Measurements from ENCODE around the gene CEBPE.

The CEBPE gene

DNA sequence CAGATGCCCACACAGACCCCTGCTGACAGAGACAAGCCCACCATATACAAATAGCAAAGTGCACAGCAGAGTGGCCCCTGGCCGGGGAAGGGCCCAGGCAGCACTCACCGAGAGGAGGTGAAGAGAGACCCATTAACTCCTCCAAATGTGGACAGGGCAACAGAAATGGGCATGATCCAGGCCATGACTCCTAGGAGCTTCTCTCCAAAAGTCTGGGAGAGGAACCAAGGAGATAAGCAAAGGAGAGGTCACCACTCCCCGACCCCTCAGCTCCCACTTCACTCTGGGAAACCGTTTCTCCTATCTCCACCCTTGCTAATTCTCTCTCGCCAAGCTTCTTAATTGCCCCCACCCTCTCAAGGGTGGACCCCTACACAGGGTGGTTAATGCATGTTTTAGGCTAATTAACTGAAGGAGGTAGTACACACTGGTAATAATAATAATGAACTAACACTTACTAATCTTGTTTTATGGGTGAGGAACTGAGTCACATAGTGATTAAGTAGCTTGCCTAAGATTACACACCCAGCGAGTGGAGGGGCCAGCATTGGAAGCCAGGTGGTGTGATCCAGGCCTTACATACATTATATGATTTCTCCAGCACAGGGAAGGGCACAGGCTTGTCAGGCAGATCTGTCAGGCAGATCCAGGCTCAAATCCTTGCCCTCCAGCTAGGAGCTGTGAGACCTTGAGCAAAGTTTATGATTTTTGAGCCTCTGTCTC is 18.9 kb upstream of the CEBPE start:
- Histone ChIP-seq H3K27ac (ENCODE audit: insufficient read depth in 1 of 2, low read depth in 1 of 2, low read length in 2 of 2, poor library complexity in 1 of 2, severe bottlenecking in 2 of 2) (no peak overlapping the region), H3K4me3 (ENCODE audit: control insufficient read depth in 1 of 7, extremely low read depth in 1 of 7, insufficient read depth in 4 of 7, low read depth in 2 of 7, low read length in 6 of 7) (no peak overlapping the region), H3K27me3 (replicated peaks in 2 of 5; ENCODE audit: control insufficient read depth in 4 of 5, insufficient read depth in 5 of 5, low read length in 4 of 5) (no peaks in the 10 kb centered on the region), H3K36me3 (ENCODE audit: control insufficient read depth in 4 of 4, insufficient read depth in 4 of 4, low read length in 3 of 4) (peaks cover 0 to 2% (median 0%) of the 10 kb centered on the region in 4 experiments), H3K4me1 (ENCODE audit: control extremely low read depth in 1 of 4, control insufficient read depth in 4 of 4, insufficient read depth in 4 of 4, low read length in 3 of 4) (no peaks in the 10 kb centered on the region), H3K9me3 (ENCODE audit: control extremely low read depth in 1 of 5, control insufficient read depth in 4 of 5, insufficient read depth in 2 of 5, low read depth in 1 of 5, low read length in 4 of 5) (no peaks in the 10 kb centered on the region)
- ChIA-PET POLR2A (interaction anchor here (1.3 kb wide), 1 partner anchor 24 kb away, joined by 3 read pairs; no protein-coding TSS in a partner anchor), CTCF (interaction anchor here (1.5 kb wide), 1 partner anchor 51 kb away, joined by 3 read pairs; no protein-coding TSS in a partner anchor)
- no peak for DNase-seq
- WGBS (ENCODE audit: insufficient coverage): 100% methylated on average over 2 of the region's 6 CpGs

- 98% methylated on average over 4 of the region's 11 CpGs for WGBS (ENCODE audit: insufficient coverage)
- CTCF ChIA-PET: interaction anchor here (1.5 to 1.9 kb wide), 2 partner anchors 50 to 52 kb away, joined by 3 to 5 read pairs; no protein-coding TSS in a partner anchor
These were observed 18.2 kb upstream of the CEBPE start for GRCh38 chr14:23137192-23137812.

DNA sequence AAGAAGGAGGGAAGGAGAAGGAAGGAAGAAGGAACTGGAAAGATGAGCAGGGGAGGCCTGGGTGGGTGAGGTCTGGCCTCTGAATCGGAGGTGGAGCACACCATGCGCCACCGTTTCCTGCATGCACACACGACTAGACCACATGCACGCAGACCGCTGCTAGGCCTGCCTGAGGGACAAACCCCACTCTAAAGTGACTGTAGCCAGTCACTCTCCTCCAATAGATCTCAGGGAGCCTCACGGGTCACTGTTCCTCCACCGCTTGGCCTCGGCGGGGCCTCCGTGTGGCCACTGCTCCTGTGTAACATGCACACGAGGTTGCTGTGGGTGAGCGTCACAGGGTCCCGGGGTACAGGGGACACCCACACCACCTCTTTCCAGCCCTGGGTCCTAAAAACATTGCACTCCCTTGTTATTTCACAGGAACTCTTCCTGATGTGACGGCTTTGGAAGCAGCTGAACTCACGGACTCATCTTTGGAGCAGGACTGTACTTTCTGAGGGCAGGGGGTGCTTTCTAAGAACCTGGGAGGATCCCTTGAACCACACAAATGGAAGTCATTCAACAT is 17.6 kb upstream of the CEBPE start:
- Histone ChIP-seq H3K4me1 (ENCODE audit: control extremely low read depth in 1 of 4, control insufficient read depth in 4 of 4, insufficient read depth in 4 of 4, low read length in 3 of 4) (no peaks in the 10 kb centered on the region), H3K27me3 (replicated peaks in 2 of 5; ENCODE audit: control insufficient read depth in 4 of 5, insufficient read depth in 5 of 5, low read length in 4 of 5) (no peaks in the 10 kb centered on the region), H3K27ac (ENCODE audit: insufficient read depth in 1 of 2, low read depth in 1 of 2, low read length in 2 of 2, poor library complexity in 1 of 2, severe bottlenecking in 2 of 2) (no peak overlapping the region), H3K9me3 (ENCODE audit: control extremely low read depth in 1 of 5, control insufficient read depth in 4 of 5, insufficient read depth in 2 of 5, low read depth in 1 of 5, low read length in 4 of 5) (no peaks in the 10 kb centered on the region), H3K36me3 (ENCODE audit: control insufficient read depth in 4 of 4, insufficient read depth in 4 of 4, low read length in 3 of 4) (peaks cover 0 to 2% (median 0%) of the 10 kb centered on the region in 4 experiments), H3K4me3 (ENCODE audit: control insufficient read depth in 1 of 7, extremely low read depth in 1 of 7, insufficient read depth in 4 of 7, low read depth in 2 of 7, low read length in 6 of 7) (no peak overlapping the region)
- CTCF ChIA-PET: interaction anchor here (1.5 to 1.9 kb wide), 2 partner anchors 15 to 51 kb away, joined by 3 to 5 read pairs; no protein-coding TSS in a partner anchor
- POLR2A ChIA-PET: interaction anchor here (1.3 kb wide), 1 partner anchor 25 kb away, joined by 3 read pairs; no protein-coding TSS in a partner anchor
- 90% methylated on average over 16 of the region's 16 CpGs for WGBS (ENCODE audit: insufficient coverage)
- DNase-seq: no peak

More at GRCh38 chr14:23137192-23137812, 18.2 kb upstream of the CEBPE start:
- Histone ChIP-seq H3K4me3 (ENCODE audit: control insufficient read depth in 1 of 7, extremely low read depth in 1 of 7, insufficient read depth in 4 of 7, low read depth in 2 of 7, low read length in 6 of 7) (no peak overlapping the region), H3K36me3 (ENCODE audit: control insufficient read depth in 4 of 4, insufficient read depth in 4 of 4, low read length in 3 of 4) (peaks cover 0 to 2% (median 0%) of the 10 kb centered on the region in 4 experiments), H3K27me3 (replicated peaks in 2 of 5; ENCODE audit: control insufficient read depth in 4 of 5, insufficient read depth in 5 of 5, low read length in 4 of 5) (no peaks in the 10 kb centered on the region), H3K9me3 (ENCODE audit: control extremely low read depth in 1 of 5, control insufficient read depth in 4 of 5, insufficient read depth in 2 of 5, low read depth in 1 of 5, low read length in 4 of 5) (no peaks in the 10 kb centered on the region), H3K4me1 (ENCODE audit: control extremely low read depth in 1 of 4, control insufficient read depth in 4 of 4, insufficient read depth in 4 of 4, low read length in 3 of 4) (no peaks in the 10 kb centered on the region), H3K27ac (ENCODE audit: insufficient read depth in 1 of 2, low read depth in 1 of 2, low read length in 2 of 2, poor library complexity in 1 of 2, severe bottlenecking in 2 of 2) (no peak overlapping the region)
- no peak for DNase-seq
- POLR2A ChIA-PET: interaction anchor here (1.3 kb wide), 1 partner anchor 25 kb away, joined by 3 read pairs; no protein-coding TSS in a partner anchor

DNA sequence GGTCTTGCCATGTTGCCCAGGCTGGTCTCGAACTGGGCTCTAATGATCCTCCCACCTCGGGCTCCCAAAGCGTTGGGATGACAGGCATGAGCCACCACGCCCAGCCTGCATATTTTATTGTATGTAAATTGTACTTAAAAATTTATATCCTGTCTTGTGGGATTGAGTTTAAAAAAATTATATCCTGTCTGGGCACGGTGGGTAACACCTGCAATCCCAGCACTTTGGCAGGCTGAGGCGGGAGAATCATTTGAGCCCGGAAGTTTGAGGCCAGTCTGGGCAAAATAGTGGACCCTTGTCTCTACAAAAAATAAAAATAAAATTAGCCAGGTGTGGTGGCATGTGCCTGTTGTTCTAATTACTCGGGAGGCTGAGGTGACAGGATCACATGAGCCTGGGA is 13.9 kb upstream of the CEBPE start:
- DNase-seq: no peak
- no peak overlapping the region for H3K27ac ChIP-seq (ENCODE audit: insufficient read depth in 1 of 2, low read depth in 1 of 2, low read length in 2 of 2, poor library complexity in 1 of 2, severe bottlenecking in 2 of 2)
- no peaks in the 10 kb centered on the region for H3K36me3 ChIP-seq (ENCODE audit: control insufficient read depth in 4 of 4, insufficient read depth in 4 of 4, low read length in 3 of 4)
- H3K4me3 ChIP-seq (ENCODE audit: control insufficient read depth in 1 of 7, extremely low read depth in 1 of 7, insufficient read depth in 4 of 7, low read depth in 2 of 7, low read length in 6 of 7): no peak overlapping the region
- H3K27me3 ChIP-seq (replicated peaks in 2 of 5; ENCODE audit: control insufficient read depth in 4 of 5, insufficient read depth in 5 of 5, low read length in 4 of 5): no peaks in the 10 kb centered on the region
- ChIA-PET CTCF (interaction anchor here (0.6 to 5.8 kb wide), 2 partner anchors 12 to 50 kb away, joined by 4 to 31 read pairs; no protein-coding TSS in a partner anchor), POLR2A (no interaction called here)
- peaks cover 0 to 5% (median 2%) of the 10 kb centered on the region in 4 experiments for H3K4me1 ChIP-seq (ENCODE audit: control extremely low read depth in 1 of 4, control insufficient read depth in 4 of 4, insufficient read depth in 4 of 4, low read length in 3 of 4)
- WGBS (ENCODE audit: insufficient coverage): 0% methylated on average over 1 of the region's 8 CpGs
- H3K9me3 ChIP-seq (ENCODE audit: control extremely low read depth in 1 of 5, control insufficient read depth in 4 of 5, insufficient read depth in 2 of 5, low read depth in 1 of 5, low read length in 4 of 5): no peaks in the 10 kb centered on the region

- CTCF ChIA-PET: interaction anchor here (5.8 to 16.7 kb wide), 2 partner anchors 10 to 49 kb away, joined by 31 to 462 read pairs; partner anchors contain the start of gene SLC7A8
- POLR2A ChIA-PET: no interaction called here
- H3K9me3 ChIP-seq (ENCODE audit: control extremely low read depth in 1 of 5, control insufficient read depth in 4 of 5, insufficient read depth in 2 of 5, low read depth in 1 of 5, low read length in 4 of 5): no peaks in the 10 kb centered on the region
- DNase-seq: no peak
- peaks cover 0 to 5% (median 2%) of the 10 kb centered on the region in 4 experiments for H3K4me1 ChIP-seq (ENCODE audit: control extremely low read depth in 1 of 4, control insufficient read depth in 4 of 4, insufficient read depth in 4 of 4, low read length in 3 of 4)
- WGBS (ENCODE audit: insufficient coverage): 96% methylated on average over 4 of the region's 5 CpGs
- H3K36me3 ChIP-seq (ENCODE audit: control insufficient read depth in 4 of 4, insufficient read depth in 4 of 4, low read length in 3 of 4): no peaks in the 10 kb centered on the region
- no peak overlapping the region for H3K4me3 ChIP-seq (ENCODE audit: control insufficient read depth in 1 of 7, extremely low read depth in 1 of 7, insufficient read depth in 4 of 7, low read depth in 2 of 7, low read length in 6 of 7)
- no peaks in the 10 kb centered on the region for H3K27me3 ChIP-seq (replicated peaks in 2 of 5; ENCODE audit: control insufficient read depth in 4 of 5, insufficient read depth in 5 of 5, low read length in 4 of 5)
- no peak overlapping the region for H3K27ac ChIP-seq (ENCODE audit: insufficient read depth in 1 of 2, low read depth in 1 of 2, low read length in 2 of 2, poor library complexity in 1 of 2, severe bottlenecking in 2 of 2)
These were observed 12.4 kb upstream of the CEBPE start for GRCh38 chr14:23131482-23131881.

- no peak overlapping the region for H3K27ac ChIP-seq (ENCODE audit: insufficient read depth in 1 of 2, low read depth in 1 of 2, low read length in 2 of 2, poor library complexity in 1 of 2, severe bottlenecking in 2 of 2)
- H3K27me3 ChIP-seq (replicated peaks in 2 of 5; ENCODE audit: control insufficient read depth in 4 of 5, insufficient read depth in 5 of 5, low read length in 4 of 5): no peaks in the 10 kb centered on the region
- no peaks in the 10 kb centered on the region for H3K36me3 ChIP-seq (ENCODE audit: control insufficient read depth in 4 of 4, insufficient read depth in 4 of 4, low read length in 3 of 4)
- peaks cover 0 to 5% (median 2%) of the 10 kb centered on the region in 4 experiments for H3K4me1 ChIP-seq (ENCODE audit: control extremely low read depth in 1 of 4, control insufficient read depth in 4 of 4, insufficient read depth in 4 of 4, low read length in 3 of 4)
- ChIA-PET POLR2A (interaction anchor here (0.6 kb wide), 1 partner anchor 24 kb away, joined by 3 read pairs; no protein-coding TSS in a partner anchor), CTCF (interaction anchor here (5.8 to 16.7 kb wide), 2 partner anchors 10 to 49 kb away, joined by 31 to 462 read pairs; partner anchors contain the start of gene SLC7A8)
- no peaks in the 10 kb centered on the region for H3K9me3 ChIP-seq (ENCODE audit: control extremely low read depth in 1 of 5, control insufficient read depth in 4 of 5, insufficient read depth in 2 of 5, low read depth in 1 of 5, low read length in 4 of 5)
- 75% methylated on average over 2 of the region's 3 CpGs for WGBS (ENCODE audit: insufficient coverage)
- no peak overlapping the region for H3K4me3 ChIP-seq (ENCODE audit: control insufficient read depth in 1 of 7, extremely low read depth in 1 of 7, insufficient read depth in 4 of 7, low read depth in 2 of 7, low read length in 6 of 7)
- peak in 2 of 3 donors; percentile 15 to 26 for DNase-seq
These were observed 11.8 kb upstream of the CEBPE start for GRCh38 chr14:23130871-23131270.
